MCF 10A (cell line): ENCODE measurements around the gene CHST11. TPM values are rescaled to one million over a fixed set of nuclear protein-coding genes. Genes with fewer than 3 reads are reported as not detected.

Experiments
- BruUV-seq: library from RNA; stranded (reverse); fragments of 400-500 nt; replicated peaks from 2 replicates; lab custom pipeline; 2021; lab: Mats Ljungman, UMichigan
- CTCF ChIA-PET: fragments of 300-600 bp; sonication (Branson Sonifier 250); formaldehyde crosslinking; extraction: SDS; loops from one replicate; lab custom pipeline; 2021; ENCODE audit warnings: antibody characterized with exemption, inconsistent platforms; lab: Yijun Ruan, JAX
- POLR2A ChIA-PET: fragments of 300-600, 350-650 bp; sonication (Branson Sonifier 250); formaldehyde crosslinking; extraction: SDS; loops from one replicate; lab custom pipeline; 2020; ENCODE audit warnings: antibody characterized with exemption, inconsistent platforms; lab: Yijun Ruan, JAX
- DNase-seq: peaks from one replicate; pipeline ENCODE4 v3.0.0-alpha.2; 2018; ENCODE audit not compliant: unreplicated experiment
- H3K27ac Mint-ChIP-seq: one replicate; pipeline ENCODE4 v1.8.0; 2022; ENCODE audit warnings: mild to moderate bottlenecking, low read depth, mixed read lengths; ENCODE audit not compliant: unreplicated experiment
- H3K27me3 Mint-ChIP-seq: one replicate; pipeline ENCODE4 v1.8.0; 2022; ENCODE audit warnings: mixed read lengths; ENCODE audit not compliant: insufficient read depth, unreplicated experiment
- H3K36me3 Mint-ChIP-seq: one replicate; pipeline ENCODE4 v1.8.0; 2022; ENCODE audit warnings: mild to moderate bottlenecking, moderate library complexity, mixed read lengths; ENCODE audit not compliant: insufficient read depth, unreplicated experiment
- H3K4me1 Mint-ChIP-seq: one replicate; pipeline ENCODE4 v1.8.0; 2022; ENCODE audit warnings: mixed read lengths; ENCODE audit not compliant: insufficient read depth, unreplicated experiment
- H3K4me3 Mint-ChIP-seq: one replicate; pipeline ENCODE4 v1.8.0; 2022; ENCODE audit warnings: mild to moderate bottlenecking, moderate library complexity, mixed read lengths; ENCODE audit not compliant: unreplicated experiment
- H3K9me3 Mint-ChIP-seq: one replicate; pipeline ENCODE4 v1.8.0; 2022; ENCODE audit warnings: mixed read lengths; ENCODE audit not compliant: unreplicated experiment
- CTCF ChIP-seq: fragments of 200-600 bp; IDR thresholded peaks from one replicate; pipeline ENCODE4 v1.8.0; 2022; ENCODE audit warnings: antibody characterized with exemption, mild to moderate bottlenecking; ENCODE audit not compliant: unreplicated experiment
- intact Hi-C: fragments of 100-400 bp; cut with micrococcal nuclease; formaldehyde crosslinking; loops from 2 replicates; pipeline ENCODE4 v1.14.1; 2022
- microRNA-seq: library from miRNA; unstranded; fragments of <30 nt; microRNA quantifications from one replicate; pipeline ENCODE4 v1.2.0, GENCODE V29; 2022
- total RNA-seq: library from RNA; stranded (reverse); gene quantifications from 2 replicates; pipeline ENCODE4 v1.2.3, GENCODE V29; 2022

The CHST11 gene
- total RNA-seq, 1 experiment from 2014 or later, result 5.3 TPM

GRCh38 chr12:104809706-104810385, 353.1 kb downstream of the CHST11 start:
- ChIA-PET POLR2A (no interaction called here), CTCF (interaction anchor here (1.0 kb wide), 1 partner anchor 10 kb away, joined by 4 read pairs; no protein-coding TSS in a partner anchor)
- no peaks in the 10 kb centered on the region for H3K27me3 Mint-ChIP-seq
- H3K27ac Mint-ChIP-seq, result no peak overlapping the region
- intact Hi-C loops, result no loop called here
- no peaks in the 10 kb centered on the region for H3K9me3 Mint-ChIP-seq
- TF ChIP-seq CTCF, result no peak
- no peak for DNase-seq
- H3K4me3 Mint-ChIP-seq, result no peak overlapping the region
- BruUV-seq, result no TSS peak
- no peaks in the 10 kb centered on the region for H3K36me3 Mint-ChIP-seq
- H3K4me1 Mint-ChIP-seq, result peaks cover 6% of the 10 kb centered on the region

Small RNA genes within 50 kb of the gene (microRNA-seq; reads per million reads assigned to microRNA genes)
- not detected for gene MIR3922

Other genes with a start within 250 kb of the CHST11 start
- gene TXNRD1, start 241.2 kb upstream of the CHST11 start, total RNA-seq, result 64.0 and 82.8 TPM in 2 replicates
- gene EID3, start 153.2 kb upstream of the CHST11 start, total RNA-seq, result 1.6 and 3.0 TPM in 2 replicates